Nephron (organoid): Measurements from ENCODE around the gene ZBTB2.

Source experiments
- H3K27ac Mint-ChIP-seq, 3 experiments: 2 replicates each; pipeline ENCODE4 v1.8.0; 2020; ENCODE audit warnings: mixed read lengths in 3 of 3, mild to moderate bottlenecking in 2 of 3, moderate library complexity in 1 of 3
- H3K27me3 Mint-ChIP-seq: 2 replicates; pipeline ENCODE4 v1.8.0; 2021; ENCODE audit warnings: low read depth, mild to moderate bottlenecking, moderate library complexity, mixed read lengths
- H3K36me3 Mint-ChIP-seq: 2 replicates; pipeline ENCODE4 v1.8.0; 2020; ENCODE audit warnings: low read depth, mixed read lengths
- H3K4me1 Mint-ChIP-seq: 2 replicates; pipeline ENCODE4 v1.8.0; 2020; ENCODE audit warnings: mixed read lengths
- H3K4me3 Mint-ChIP-seq, 3 experiments: 2 replicates each; pipeline ENCODE4 v1.8.0; 2020; ENCODE audit warnings: mild to moderate bottlenecking in 3 of 3, mixed read lengths in 3 of 3, moderate library complexity in 2 of 3
- H3K9me3 Mint-ChIP-seq: 2 replicates; pipeline ENCODE4 v1.8.0; 2020; ENCODE audit warnings: mixed read lengths
- TF ChIP-seq, protein P1 (sequence below), 3 experiments: fragments of 200-600 bp; sonication (generic); IDR thresholded peaks; one replicate each; pipeline ENCODE4 v1.5.0; 2021; ENCODE audit warnings: antibody characterized with exemption in 3 of 3; ENCODE audit not compliant: unreplicated experiment in 3 of 3

The ZBTB2 gene, protein sequence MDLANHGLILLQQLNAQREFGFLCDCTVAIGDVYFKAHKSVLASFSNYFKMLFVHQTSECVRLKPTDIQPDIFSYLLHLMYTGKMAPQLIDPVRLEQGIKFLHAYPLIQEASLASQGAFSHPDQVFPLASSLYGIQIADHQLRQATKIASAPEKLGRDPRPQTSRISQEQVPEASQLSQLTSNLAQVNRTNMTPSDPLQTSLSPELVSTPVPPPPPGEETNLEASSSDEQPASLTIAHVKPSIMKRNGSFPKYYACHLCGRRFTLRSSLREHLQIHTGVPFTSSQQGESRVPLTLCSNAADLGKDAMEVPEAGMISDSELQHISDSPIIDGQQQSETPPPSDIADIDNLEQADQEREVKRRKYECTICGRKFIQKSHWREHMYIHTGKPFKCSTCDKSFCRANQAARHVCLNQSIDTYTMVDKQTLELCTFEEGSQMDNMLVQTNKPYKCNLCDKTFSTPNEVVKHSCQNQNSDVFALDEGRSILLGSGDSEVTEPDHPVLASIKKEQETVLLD

DNA sequence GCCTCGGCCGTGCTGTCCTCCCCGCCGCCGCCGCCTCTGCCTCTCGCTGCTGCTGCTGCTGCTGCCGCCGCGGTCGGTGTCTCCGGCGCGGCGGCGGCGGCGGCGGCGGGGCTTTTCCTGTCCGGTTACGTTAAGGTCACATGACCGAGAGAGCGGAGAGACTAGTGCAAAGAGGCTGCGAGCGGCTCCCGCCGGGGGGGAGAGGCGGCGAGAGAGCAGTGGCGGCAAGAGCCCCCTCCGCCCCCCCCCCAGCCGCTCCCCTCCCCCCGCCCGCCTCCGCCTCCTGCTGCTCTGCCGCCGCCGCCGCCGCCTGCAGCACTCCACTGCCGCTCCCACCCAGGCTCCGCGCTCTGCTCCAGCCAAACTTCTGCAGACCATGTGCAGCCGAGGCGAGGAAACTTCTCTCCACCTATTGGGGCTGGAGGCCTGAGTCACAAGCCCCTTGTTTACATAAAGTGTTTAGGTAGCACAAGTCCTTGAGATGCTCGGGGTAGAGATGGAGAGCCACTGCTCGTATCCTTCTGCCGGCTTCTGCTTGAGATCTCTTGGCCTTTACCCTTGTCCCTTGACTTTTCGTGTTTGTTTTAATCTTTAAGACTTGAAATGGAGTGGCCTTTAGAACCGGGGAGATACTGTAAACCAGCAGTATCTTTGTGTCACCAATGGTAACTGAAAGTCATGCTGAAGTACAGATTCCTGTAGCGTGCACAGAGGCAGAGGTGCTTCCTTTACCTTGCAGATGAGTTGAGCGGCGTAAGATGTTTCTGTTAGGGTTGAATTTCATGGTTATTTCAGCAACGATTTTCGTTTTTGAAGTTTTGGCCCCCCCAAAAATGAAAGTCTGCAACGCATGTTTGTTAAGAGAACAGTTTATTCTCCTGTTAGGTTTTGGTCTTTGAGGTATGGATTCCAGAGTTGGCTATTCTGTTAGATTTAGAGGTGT lies at the start of gene ZBTB2:
Gene ZBTB2 (minus strand): TSS at position 89 of the 943 bp plus-strand sequence. CDS start 17,922 bp downstream, outside the sequence.
- Mint-ChIP-seq H3K4me1 (peaks cover 40% of the 10 kb centered on the region), H3K36me3 (peaks cover 23% of the 10 kb centered on the region), H3K9me3 (no peaks in the 10 kb centered on the region), H3K27me3 (no peaks in the 10 kb centered on the region), H3K27ac (peak within 1 kb of the TSS; percentile 92 to 99 (median 96)), H3K4me3 (peak within 1 kb of the TSS; percentile 91 to 97 (median 91))
- TF ChIP-seq, protein P1, sequence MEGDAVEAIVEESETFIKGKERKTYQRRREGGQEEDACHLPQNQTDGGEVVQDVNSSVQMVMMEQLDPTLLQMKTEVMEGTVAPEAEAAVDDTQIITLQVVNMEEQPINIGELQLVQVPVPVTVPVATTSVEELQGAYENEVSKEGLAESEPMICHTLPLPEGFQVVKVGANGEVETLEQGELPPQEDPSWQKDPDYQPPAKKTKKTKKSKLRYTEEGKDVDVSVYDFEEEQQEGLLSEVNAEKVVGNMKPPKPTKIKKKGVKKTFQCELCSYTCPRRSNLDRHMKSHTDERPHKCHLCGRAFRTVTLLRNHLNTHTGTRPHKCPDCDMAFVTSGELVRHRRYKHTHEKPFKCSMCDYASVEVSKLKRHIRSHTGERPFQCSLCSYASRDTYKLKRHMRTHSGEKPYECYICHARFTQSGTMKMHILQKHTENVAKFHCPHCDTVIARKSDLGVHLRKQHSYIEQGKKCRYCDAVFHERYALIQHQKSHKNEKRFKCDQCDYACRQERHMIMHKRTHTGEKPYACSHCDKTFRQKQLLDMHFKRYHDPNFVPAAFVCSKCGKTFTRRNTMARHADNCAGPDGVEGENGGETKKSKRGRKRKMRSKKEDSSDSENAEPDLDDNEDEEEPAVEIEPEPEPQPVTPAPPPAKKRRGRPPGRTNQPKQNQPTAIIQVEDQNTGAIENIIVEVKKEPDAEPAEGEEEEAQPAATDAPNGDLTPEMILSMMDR (IDR thresholded peaks at IDR 0.05; ENCODE audit: unreplicated experiment in 3 of 3): no peak

DNA sequence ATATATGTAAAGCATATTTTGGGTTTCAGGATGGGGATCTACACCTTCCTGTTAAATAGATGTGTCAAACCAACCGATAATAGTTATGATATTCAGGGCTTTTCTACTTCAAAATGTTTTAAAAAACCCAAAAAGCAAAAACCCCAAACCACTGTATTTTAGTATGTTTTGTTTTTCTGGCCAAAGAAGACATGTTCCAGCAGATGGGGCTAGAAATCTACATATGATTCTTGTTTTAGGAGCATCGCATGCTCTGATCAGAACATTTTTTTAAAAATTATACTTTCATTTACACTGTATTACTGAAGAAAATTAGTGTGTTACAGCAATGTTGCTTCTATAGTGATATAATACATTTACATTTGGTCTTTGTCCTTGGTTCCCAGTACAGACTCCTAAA lies 49.6 kb upstream of the ZBTB2 start:
- Mint-ChIP-seq H3K4me1 (peaks cover 29% of the 10 kb centered on the region), H3K4me3 (no peak overlapping the region), H3K27ac (peak overlapping the region; percentile 75 to 84 (median 83)), H3K9me3 (no peaks in the 10 kb centered on the region), H3K36me3 (peaks cover 18% of the 10 kb centered on the region), H3K27me3 (no peaks in the 10 kb centered on the region)
- TF ChIP-seq, protein P1 (IDR thresholded peaks at IDR 0.05; ENCODE audit: unreplicated experiment in 3 of 3): peak; percentile 45 to 51 (median 46)

DNA sequence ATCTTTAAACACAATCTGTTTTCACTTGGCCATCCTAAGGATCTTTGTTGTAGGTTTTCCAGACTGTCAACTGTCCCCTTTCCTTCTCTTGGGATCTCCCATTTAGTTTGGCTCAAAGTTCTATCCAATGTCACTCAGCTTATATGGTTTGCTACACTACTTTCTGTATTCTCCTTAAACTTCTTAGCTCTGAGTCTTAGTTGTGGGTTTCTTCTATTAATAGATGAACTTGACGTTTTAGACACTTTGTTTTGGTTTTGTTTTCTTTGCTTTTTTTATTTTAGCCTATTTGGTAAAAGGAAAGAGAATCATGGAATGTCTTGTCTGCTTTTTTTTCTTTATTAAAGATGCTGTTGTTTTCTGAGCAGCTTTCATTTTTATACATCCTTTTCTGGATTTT lies 49.1 kb upstream of the ZBTB2 start:
- no peak overlapping the region for H3K4me3 Mint-ChIP-seq
- H3K27ac Mint-ChIP-seq: peak overlapping the region; percentile 51 to 84 (median 83)
- no peaks in the 10 kb centered on the region for H3K27me3 Mint-ChIP-seq
- H3K4me1 Mint-ChIP-seq: peaks cover 29% of the 10 kb centered on the region
- TF ChIP-seq, protein P1 (IDR thresholded peaks at IDR 0.05; ENCODE audit: unreplicated experiment in 3 of 3): no peak
- peaks cover 18% of the 10 kb centered on the region for H3K36me3 Mint-ChIP-seq
- H3K9me3 Mint-ChIP-seq: no peaks in the 10 kb centered on the region

DNA sequence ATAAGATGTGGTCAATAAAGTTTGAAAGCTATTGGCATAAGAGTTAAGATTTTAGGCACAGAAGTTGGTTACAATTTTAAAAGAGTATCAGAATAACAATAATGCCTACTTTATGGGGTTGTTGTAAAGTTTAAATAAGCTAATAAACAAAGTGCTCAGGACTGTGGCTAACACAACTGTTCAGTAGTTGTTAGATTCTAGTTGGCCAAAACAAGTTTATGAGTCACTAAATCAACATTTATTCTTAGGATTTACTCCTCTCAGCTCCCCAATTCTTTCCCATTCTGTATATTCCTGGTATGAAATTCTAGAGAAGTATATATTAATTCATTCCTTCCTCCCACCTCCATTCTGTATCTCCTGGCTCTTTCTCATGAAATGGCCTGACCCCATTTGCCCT lies 46.0 kb upstream of the ZBTB2 start:
- Mint-ChIP-seq H3K27me3 (no peaks in the 10 kb centered on the region), H3K9me3 (no peaks in the 10 kb centered on the region), H3K36me3 (peaks cover 24% of the 10 kb centered on the region), H3K4me1 (peaks cover 26% of the 10 kb centered on the region), H3K27ac (peak overlapping the region; percentile 66 to 97 (median 90)), H3K4me3 (no peak overlapping the region)
- TF ChIP-seq, protein P1 (IDR thresholded peaks at IDR 0.05; ENCODE audit: unreplicated experiment in 3 of 3): no peak

DNA sequence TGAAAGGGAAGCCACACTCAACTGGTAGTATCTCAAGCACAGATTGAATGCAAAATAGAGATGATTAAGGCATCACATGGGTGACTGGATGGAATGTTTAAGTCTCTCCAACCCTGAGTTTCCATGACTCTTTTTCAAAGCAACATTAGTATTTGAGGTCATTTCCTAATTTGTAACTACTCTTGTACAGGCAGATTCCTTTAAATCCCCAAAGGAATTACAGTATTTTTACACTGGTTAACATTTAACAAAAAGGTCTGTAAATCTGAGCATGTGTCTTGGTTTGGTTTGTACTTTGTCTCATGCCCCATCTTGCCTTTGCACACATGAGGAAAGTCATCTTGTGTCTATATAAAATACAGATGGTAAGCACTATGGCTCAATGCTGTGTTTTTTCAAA lies 45.4 kb upstream of the ZBTB2 start:
- H3K4me3 Mint-ChIP-seq: peak overlapping the region in 2 of 3 experiments; percentile 5 to 35
- H3K4me1 Mint-ChIP-seq: peaks cover 24% of the 10 kb centered on the region
- H3K9me3 Mint-ChIP-seq: no peaks in the 10 kb centered on the region
- H3K27me3 Mint-ChIP-seq: no peaks in the 10 kb centered on the region
- TF ChIP-seq, protein P1 (IDR thresholded peaks at IDR 0.05; ENCODE audit: unreplicated experiment in 3 of 3): no peak
- peak overlapping the region; percentile 66 to 97 (median 90) for H3K27ac Mint-ChIP-seq
- peaks cover 27% of the 10 kb centered on the region for H3K36me3 Mint-ChIP-seq
